Neuronal stem cell (in vitro differentiated cells): ENCODE results near the gene FARS2.

ENCODE experiments used
- DNase-seq: peaks from one replicate; pipeline ENCODE4 v3.0.0-alpha.2; 2013; ENCODE audit warnings: low spot score
- H2AFZ ChIP-seq: one replicate; pipeline ENCODE4 v1.6.1; 2013; ENCODE audit warnings: mild to moderate bottlenecking, low read length, inconsistent platforms
- H2AK5ac ChIP-seq: 2 replicates; pipeline ENCODE4 v1.6.1; 2013; ENCODE audit warnings: low read depth, mild to moderate bottlenecking, inconsistent platforms, low read length, moderate library complexity, mixed read lengths
- H2BK120ac ChIP-seq: 2 replicates; pipeline ENCODE4 v1.6.1; 2013; ENCODE audit warnings: low read depth, mild to moderate bottlenecking, inconsistent platforms, low read length, moderate library complexity, mixed read lengths
- H2BK12ac ChIP-seq: one replicate; pipeline ENCODE4 v1.6.1; 2013; ENCODE audit warnings: low read length, inconsistent platforms
- H2BK15ac ChIP-seq: 2 replicates; pipeline ENCODE4 v1.6.1; 2013; ENCODE audit warnings: mild to moderate bottlenecking, low read length, inconsistent platforms, mixed read lengths
- H2BK5ac ChIP-seq: one replicate; pipeline ENCODE4 v1.6.1; 2013; ENCODE audit warnings: inconsistent platforms, mild to moderate bottlenecking, low read length, moderate library complexity
- H3K14ac ChIP-seq: one replicate; pipeline ENCODE4 v1.6.1; 2013; ENCODE audit warnings: low read length, inconsistent platforms
- H3K18ac ChIP-seq: 2 replicates; pipeline ENCODE4 v1.6.1; 2013; ENCODE audit warnings: low read length, inconsistent platforms
- H3K23ac ChIP-seq: 2 replicates; pipeline ENCODE4 v1.6.1; 2013; ENCODE audit warnings: low read depth, mild to moderate bottlenecking, mixed read lengths, low read length, inconsistent platforms; ENCODE audit not compliant: poor library complexity
- H3K27ac ChIP-seq: replicated peaks from 3 replicates; pipeline ENCODE4 v1.5.1; 2013; ENCODE audit warnings: low read length, inconsistent platforms
- H3K27me3 ChIP-seq, 3 experiments: 2 replicates each; pipeline ENCODE4 v1.6.1; 2013; ENCODE audit warnings: low read length in 3 of 3, mild to moderate bottlenecking in 2 of 3, inconsistent platforms in 1 of 3, low read depth in 1 of 3, mixed read lengths in 1 of 3, moderate library complexity in 1 of 3; ENCODE audit not compliant: control insufficient read depth in 3 of 3, insufficient read depth in 3 of 3
- H3K36me3 ChIP-seq, 2 donors: replicated peaks in 1 of 2; 2 replicates each; pipeline ENCODE4 v1.6.1; 2013; ENCODE audit warnings: low read length in 2 of 2; ENCODE audit not compliant: control insufficient read depth in 2 of 2, insufficient read depth in 2 of 2
- H3K4ac ChIP-seq: 2 replicates; pipeline ENCODE4 v1.6.1; 2013; ENCODE audit warnings: inconsistent platforms, mild to moderate bottlenecking, low read length, moderate library complexity
- H3K4me1 ChIP-seq, 2 donors: 1 replicate in 1 of 2; 2 replicates in 1 of 2; pipeline ENCODE4 v1.6.1; 2013; ENCODE audit warnings: low read length in 2 of 2, low read depth in 1 of 2; ENCODE audit not compliant: control insufficient read depth in 2 of 2, insufficient read depth in 1 of 2
- H3K4me2 ChIP-seq: one replicate; pipeline ENCODE4 v1.6.1; 2013; ENCODE audit warnings: mild to moderate bottlenecking, low read length, inconsistent platforms; ENCODE audit not compliant: insufficient read depth, poor library complexity, severe bottlenecking
- H3K4me3 ChIP-seq, 2 donors: 2 replicates each; pipeline ENCODE4 v1.5.1; 2013; ENCODE audit warnings: low read length in 2 of 2, mild to moderate bottlenecking in 2 of 2, inconsistent platforms in 1 of 2, moderate library complexity in 1 of 2
- H3K79me1 ChIP-seq: one replicate; pipeline ENCODE4 v1.6.1; 2013; ENCODE audit warnings: low read depth, mild to moderate bottlenecking, inconsistent platforms, low read length, moderate library complexity
- H3K9ac ChIP-seq: one replicate; pipeline ENCODE4 v1.6.1; 2013; ENCODE audit warnings: mild to moderate bottlenecking, low read depth, low read length, inconsistent platforms; ENCODE audit not compliant: poor library complexity
- H3K9me3 ChIP-seq, 2 donors: replicated peaks in 1 of 2; 2 replicates each; pipeline versions ENCODE3 to v1.6.1; 2013; ENCODE audit warnings: low read length in 2 of 2, mild to moderate bottlenecking in 2 of 2, inconsistent platforms in 1 of 2, low read depth in 1 of 2, mixed read lengths in 1 of 2, moderate library complexity in 1 of 2; ENCODE audit not compliant: control insufficient read depth in 2 of 2, insufficient read depth in 1 of 2
- H4K8ac ChIP-seq: one replicate; pipeline ENCODE4 v1.6.1; 2013; ENCODE audit warnings: low read depth, mild to moderate bottlenecking, inconsistent platforms, low read length, moderate library complexity
- H4K91ac ChIP-seq: one replicate; pipeline ENCODE4 v1.6.1; 2013; ENCODE audit warnings: low read length, low read depth, mild to moderate bottlenecking, inconsistent platforms; ENCODE audit not compliant: poor library complexity
- WGBS, 2 donors: extraction: QIAGEN DNeasy Blood & Tissue Kit; methylation state at CpG; one replicate each; pipeline ENCODE4 v1.1.7; 2013; ENCODE audit warnings: missing lambda C conversion rate in 2 of 2, mixed read lengths in 1 of 2; ENCODE audit not compliant: insufficient read length in 2 of 2, insufficient replicate concordance in 1 of 2; ENCODE audit errors: extremely low coverage in 2 of 2; 5-methylcytosine and 5-hydroxymethylcytosine counted together

Gene FARS2

GRCh38 chr6:5632348-5632935 lies 371.1 kb downstream of the FARS2 start:
- WGBS, 2 donors: no CpG with 5 or more reads among the region's 7 CpGs

DNA sequence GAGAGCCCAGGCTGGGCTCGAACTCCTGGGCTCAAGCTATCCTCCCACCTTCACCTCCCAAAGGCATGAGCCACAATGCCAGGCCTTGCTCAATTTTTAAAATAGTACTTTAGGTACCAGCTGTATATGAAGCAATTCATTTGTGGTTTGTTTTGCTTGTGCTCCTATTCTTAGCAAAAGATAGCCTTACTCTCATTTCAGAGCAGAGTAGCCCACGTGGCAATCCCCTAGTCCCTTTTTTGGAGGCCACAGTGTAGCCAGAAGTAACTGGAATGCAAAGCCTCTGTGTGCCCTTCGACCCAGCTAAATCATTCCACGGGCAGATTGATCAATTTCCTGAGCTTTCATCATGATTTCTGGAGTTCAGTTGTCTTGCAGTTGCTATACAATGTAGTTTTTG lies 373.2 kb downstream of the FARS2 start:
- WGBS, 2 donors: no CpG with 5 or more reads among the region's 4 CpGs
- H3K9me3 ChIP-seq: no peaks in the 10 kb centered on the region

More at GRCh38 chr6:5632348-5632935, 371.1 kb downstream of the FARS2 start:
- H4K8ac ChIP-seq: no peak overlapping the region
- no peak for DNase-seq
- no peak overlapping the region for H2AFZ ChIP-seq
- no peak overlapping the region for H3K4ac ChIP-seq
- no peak overlapping the region for H3K23ac ChIP-seq
- H3K14ac ChIP-seq: no peak overlapping the region
- no peaks in the 10 kb centered on the region for H3K36me3 ChIP-seq
- no peak overlapping the region for H4K91ac ChIP-seq
- no peak overlapping the region for H3K18ac ChIP-seq
- H3K4me3 ChIP-seq: no peak overlapping the region
- no peaks in the 10 kb centered on the region for H3K27me3 ChIP-seq
- no peak overlapping the region for H2AK5ac ChIP-seq
- peaks cover 0 to 3% of the 10 kb centered on the region in 2 donors for H3K4me1 ChIP-seq
- no peak overlapping the region for H3K4me2 ChIP-seq
- H3K79me1 ChIP-seq: no peaks in the 10 kb centered on the region
- no peaks in the 10 kb centered on the region for H3K9me3 ChIP-seq
- no peak overlapping the region for H2BK5ac ChIP-seq
- H3K27ac ChIP-seq: no peak overlapping the region
- H3K9ac ChIP-seq: no peak overlapping the region
- no peak overlapping the region for H2BK120ac ChIP-seq
- no peak overlapping the region for H2BK15ac ChIP-seq
- no peak overlapping the region for H2BK12ac ChIP-seq

DNA sequence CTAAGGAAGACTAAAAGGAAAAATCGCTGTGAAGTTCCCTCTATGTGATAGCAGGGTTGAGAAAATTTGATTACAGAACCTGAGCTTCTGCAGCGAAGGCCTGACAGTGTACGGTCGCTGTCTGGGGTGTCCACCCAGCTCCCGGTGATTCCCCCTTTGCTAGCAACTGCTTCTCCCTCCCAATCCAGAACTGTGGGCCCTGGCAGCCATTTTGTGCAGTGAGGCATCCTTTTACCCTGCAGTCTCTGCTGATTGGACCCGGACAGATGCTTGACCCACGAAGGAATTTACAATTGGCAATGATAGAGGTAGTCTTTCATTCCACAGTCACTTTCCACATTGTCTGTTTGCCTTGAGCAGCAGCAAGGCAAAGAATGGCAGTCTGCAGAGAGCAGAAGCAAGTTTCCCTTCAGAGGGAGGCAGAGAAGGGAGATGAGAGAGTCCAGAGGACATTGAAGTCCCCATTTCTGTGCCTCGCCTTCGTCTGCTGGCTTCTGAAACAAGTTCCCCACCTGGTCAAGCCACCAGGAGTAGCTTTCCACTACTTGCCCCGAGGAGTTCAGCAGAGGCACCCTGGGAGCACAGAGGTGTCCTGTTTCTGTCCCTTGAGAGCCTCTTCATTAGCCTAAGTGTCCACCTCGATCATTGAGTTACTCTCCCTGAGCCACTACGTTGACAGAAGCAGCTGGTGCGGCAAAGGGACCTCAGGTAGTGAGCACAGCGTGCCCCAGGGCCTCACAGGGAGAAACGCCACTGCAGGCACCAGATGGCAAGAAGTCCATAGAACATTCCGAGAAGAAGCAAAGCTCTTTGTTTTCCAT lies 375.1 kb downstream of the FARS2 start:
- WGBS, 2 donors: no CpG with 5 or more reads among the region's 16 CpGs
- no peaks in the 10 kb centered on the region for H3K36me3 ChIP-seq
- H3K9me3 ChIP-seq: peaks cover 9 to 11% of the 10 kb centered on the region in 2 donors
- H2BK120ac ChIP-seq: no peak overlapping the region
- no peak overlapping the region for H4K8ac ChIP-seq
- H2BK5ac ChIP-seq: no peak overlapping the region
- H2BK15ac ChIP-seq: no peak overlapping the region
- H3K4me1 ChIP-seq: no peaks in the 10 kb centered on the region
- no peaks in the 10 kb centered on the region for H3K79me1 ChIP-seq
- H3K9ac ChIP-seq: no peak overlapping the region
- H3K27me3 ChIP-seq: no peaks in the 10 kb centered on the region
- H2AFZ ChIP-seq: no peak overlapping the region
- no peak overlapping the region for H2BK12ac ChIP-seq
- H3K27ac ChIP-seq: no peak overlapping the region
- DNase-seq: no peak
- H3K4ac ChIP-seq: no peak overlapping the region
- H4K91ac ChIP-seq: no peak overlapping the region
- no peak overlapping the region for H3K14ac ChIP-seq
- no peak overlapping the region for H3K4me2 ChIP-seq
- no peak overlapping the region for H2AK5ac ChIP-seq
- no peak overlapping the region for H3K23ac ChIP-seq
- no peak overlapping the region for H3K4me3 ChIP-seq
- H3K18ac ChIP-seq: no peak overlapping the region

More for the DNA sequence above, 373.2 kb downstream of the FARS2 start:
- H3K4me1 ChIP-seq: no peaks in the 10 kb centered on the region
- H4K91ac ChIP-seq: no peak overlapping the region
- no peak overlapping the region for H2BK5ac ChIP-seq
- H3K14ac ChIP-seq: no peak overlapping the region
- no peaks in the 10 kb centered on the region for H3K79me1 ChIP-seq
- H2AK5ac ChIP-seq: no peak overlapping the region
- H3K4me3 ChIP-seq: no peak overlapping the region
- no peak overlapping the region for H3K18ac ChIP-seq
- H2BK12ac ChIP-seq: no peak overlapping the region
- no peaks in the 10 kb centered on the region for H3K36me3 ChIP-seq
- H3K4ac ChIP-seq: no peak overlapping the region
- H3K23ac ChIP-seq: no peak overlapping the region
- no peak for DNase-seq
- H3K27me3 ChIP-seq: no peaks in the 10 kb centered on the region
- H3K9ac ChIP-seq: no peak overlapping the region
- H2AFZ ChIP-seq: no peak overlapping the region
- H3K4me2 ChIP-seq: no peak overlapping the region
- H2BK120ac ChIP-seq: no peak overlapping the region
- no peak overlapping the region for H2BK15ac ChIP-seq
- no peak overlapping the region for H3K27ac ChIP-seq
- no peak overlapping the region for H4K8ac ChIP-seq

- no peak overlapping the region for H3K18ac ChIP-seq
- no peaks in the 10 kb centered on the region for H3K4me1 ChIP-seq
- H3K4me3 ChIP-seq: no peak overlapping the region
- no peaks in the 10 kb centered on the region for H3K79me1 ChIP-seq
- no peak overlapping the region for H2BK5ac ChIP-seq
- H2BK15ac ChIP-seq: no peak overlapping the region
- H2AFZ ChIP-seq: no peak overlapping the region
- H2BK120ac ChIP-seq: no peak overlapping the region
- WGBS, 2 donors: no CpG with 5 or more reads among the region's 5 CpGs
- H4K8ac ChIP-seq: no peak overlapping the region
- no peak overlapping the region for H2AK5ac ChIP-seq
- no peak overlapping the region for H3K14ac ChIP-seq
- no peaks in the 10 kb centered on the region for H3K36me3 ChIP-seq
- peaks cover 9 to 11% of the 10 kb centered on the region in 2 donors for H3K9me3 ChIP-seq
- no peak overlapping the region for H3K27ac ChIP-seq
- no peak for DNase-seq
- H3K4ac ChIP-seq: no peak overlapping the region
- no peak overlapping the region for H2BK12ac ChIP-seq
- H3K9ac ChIP-seq: no peak overlapping the region
- no peak overlapping the region for H3K23ac ChIP-seq
- no peaks in the 10 kb centered on the region for H3K27me3 ChIP-seq
- no peak overlapping the region for H3K4me2 ChIP-seq
- no peak overlapping the region for H4K91ac ChIP-seq
These were observed 376.4 kb downstream of the FARS2 start for GRCh38 chr6:5637714-5638113.
